Ectodermal cell (in vitro differentiated cells): ENCODE data around the gene C19orf47.

ENCODE experiments used
- H3K27ac ChIP-seq: 2 replicates; pipeline ENCODE4 v1.7.0; 2013; ENCODE audit warnings: mild to moderate bottlenecking, low read depth, low read length; ENCODE audit not compliant: insufficient read depth, poor library complexity, severe bottlenecking
- H3K27me3 ChIP-seq: 2 replicates; pipeline ENCODE4 v1.7.0; 2013; ENCODE audit warnings: mild to moderate bottlenecking, low read length; ENCODE audit not compliant: insufficient read depth, control insufficient read depth, poor library complexity, severe bottlenecking
- H3K36me3 ChIP-seq: one replicate; pipeline ENCODE4 v1.7.0; 2013; ENCODE audit warnings: low read length; ENCODE audit not compliant: control insufficient read depth, insufficient read depth
- H3K4me1 ChIP-seq: one replicate; pipeline ENCODE4 v1.7.0; 2013; ENCODE audit warnings: low read length; ENCODE audit not compliant: control insufficient read depth, insufficient read depth
- H3K4me3 ChIP-seq: 2 replicates; pipeline ENCODE4 v1.7.0; 2013; ENCODE audit warnings: low read depth, low read length, control low read depth; ENCODE audit not compliant: insufficient read depth
- H3K9me3 ChIP-seq: 2 replicates; pipeline ENCODE4 v1.7.0; 2013; ENCODE audit warnings: mild to moderate bottlenecking, low read length, moderate library complexity; ENCODE audit not compliant: control insufficient read depth
- WGBS, 2 experiments: methylation state at CpG; one replicate each; pipeline ENCODE4 v1.1.7; 2013; ENCODE audit warnings: missing lambda C conversion rate in 2 of 2; 5-methylcytosine and 5-hydroxymethylcytosine counted together

C19orf47 gene

DNA sequence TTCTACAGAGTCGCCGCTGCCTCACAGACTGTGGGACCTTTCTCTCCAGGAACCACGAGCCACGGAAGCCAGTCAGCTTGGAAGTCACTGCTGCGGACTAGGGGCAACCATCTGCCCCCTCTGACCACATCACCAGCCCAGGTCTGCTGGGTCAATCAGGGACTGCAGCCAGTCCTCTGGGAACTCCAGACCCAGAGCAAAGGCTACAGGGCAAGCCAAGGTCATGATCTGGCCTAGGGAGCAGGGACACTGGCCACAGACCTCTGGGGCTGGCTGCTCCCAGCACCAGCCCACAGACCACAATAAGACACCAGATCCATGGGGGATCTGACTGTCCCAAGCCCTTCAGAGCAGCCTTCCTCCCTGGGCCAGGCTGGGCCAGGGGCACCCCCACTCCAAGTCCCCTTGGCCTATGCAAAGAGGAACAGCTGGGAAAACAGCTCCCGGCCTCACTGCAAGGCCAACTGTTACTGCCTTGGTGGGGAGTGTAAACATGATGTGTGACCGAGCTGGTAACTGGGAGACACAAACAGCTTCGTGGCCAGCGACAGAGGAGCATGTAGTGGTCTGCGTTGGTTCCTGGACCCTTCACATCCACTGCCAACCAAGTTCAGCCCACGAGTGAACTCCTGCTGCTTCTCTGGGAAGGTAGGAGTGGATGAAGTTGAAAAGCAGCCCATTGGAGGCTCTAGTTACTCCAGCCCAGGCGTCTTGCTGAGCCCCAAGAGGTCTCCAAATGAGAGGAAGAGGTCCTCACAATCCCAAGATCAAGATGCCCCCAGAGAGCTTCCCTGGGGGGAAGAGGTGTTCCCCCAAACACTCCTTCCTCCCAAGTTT, 64.6 kb downstream of the C19orf47 start:
- Histone ChIP-seq H3K4me3 (peak overlapping the region; percentile 78), H3K27me3 (no peaks in the 10 kb centered on the region), H3K9me3 (no peaks in the 10 kb centered on the region), H3K27ac (no peak overlapping the region), H3K36me3 (no peaks in the 10 kb centered on the region), H3K4me1 (peaks cover 13% of the 10 kb centered on the region)
- 81 to 84% methylated on average over 12 of the region's 12 CpGs for WGBS, 2 experiments

DNA sequence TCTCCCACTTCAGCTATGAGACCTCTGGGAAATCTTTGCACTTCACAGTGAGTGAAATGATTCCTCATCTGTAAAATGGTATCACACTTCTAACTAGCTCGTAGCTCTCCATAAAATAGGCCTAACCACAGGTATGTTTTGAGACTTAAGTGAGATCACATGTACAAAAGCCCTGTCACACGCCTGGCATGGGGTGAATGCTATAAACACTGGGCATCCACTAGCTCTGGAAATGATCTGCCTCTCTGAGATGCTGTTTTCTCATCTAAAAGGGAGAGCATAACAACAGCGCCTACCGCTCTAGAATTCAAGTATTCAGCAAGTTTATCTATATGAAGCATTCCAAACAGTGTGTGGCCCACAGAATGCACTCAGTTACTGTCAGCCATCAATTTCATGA, 65.3 kb downstream of the C19orf47 start:
- Histone ChIP-seq H3K27me3 (no peaks in the 10 kb centered on the region), H3K4me1 (peaks cover 13% of the 10 kb centered on the region), H3K36me3 (no peaks in the 10 kb centered on the region), H3K4me3 (no peak overlapping the region), H3K27ac (no peak overlapping the region), H3K9me3 (no peaks in the 10 kb centered on the region)
- WGBS, 2 experiments: 92 to 96% methylated on average over 4 of the region's 4 CpGs

DNA sequence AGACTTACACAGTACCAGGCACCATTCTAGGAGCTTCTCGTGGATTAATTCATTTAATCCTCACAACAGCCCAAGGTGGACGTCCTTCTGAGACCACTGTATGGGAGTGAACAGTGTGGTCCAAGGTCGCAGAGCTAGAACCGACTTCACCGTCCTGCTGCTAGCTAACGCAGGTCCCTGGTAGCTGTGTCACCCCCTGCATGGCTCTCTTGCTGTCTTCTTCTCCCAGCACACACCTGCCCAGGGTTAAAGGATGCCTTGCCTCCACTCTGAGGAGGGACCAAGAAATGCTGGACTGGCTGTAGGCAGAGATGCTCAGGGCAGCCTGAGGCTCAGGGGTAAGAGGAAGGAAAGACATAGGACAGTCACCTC, 66.0 kb downstream of the C19orf47 start:
- Histone ChIP-seq H3K27ac (no peak overlapping the region), H3K4me3 (no peak overlapping the region), H3K9me3 (no peaks in the 10 kb centered on the region), H3K4me1 (peaks cover 13% of the 10 kb centered on the region), H3K27me3 (no peaks in the 10 kb centered on the region), H3K36me3 (no peaks in the 10 kb centered on the region)
- 96 to 97% methylated on average over 6 of the region's 6 CpGs for WGBS, 2 experiments

DNA sequence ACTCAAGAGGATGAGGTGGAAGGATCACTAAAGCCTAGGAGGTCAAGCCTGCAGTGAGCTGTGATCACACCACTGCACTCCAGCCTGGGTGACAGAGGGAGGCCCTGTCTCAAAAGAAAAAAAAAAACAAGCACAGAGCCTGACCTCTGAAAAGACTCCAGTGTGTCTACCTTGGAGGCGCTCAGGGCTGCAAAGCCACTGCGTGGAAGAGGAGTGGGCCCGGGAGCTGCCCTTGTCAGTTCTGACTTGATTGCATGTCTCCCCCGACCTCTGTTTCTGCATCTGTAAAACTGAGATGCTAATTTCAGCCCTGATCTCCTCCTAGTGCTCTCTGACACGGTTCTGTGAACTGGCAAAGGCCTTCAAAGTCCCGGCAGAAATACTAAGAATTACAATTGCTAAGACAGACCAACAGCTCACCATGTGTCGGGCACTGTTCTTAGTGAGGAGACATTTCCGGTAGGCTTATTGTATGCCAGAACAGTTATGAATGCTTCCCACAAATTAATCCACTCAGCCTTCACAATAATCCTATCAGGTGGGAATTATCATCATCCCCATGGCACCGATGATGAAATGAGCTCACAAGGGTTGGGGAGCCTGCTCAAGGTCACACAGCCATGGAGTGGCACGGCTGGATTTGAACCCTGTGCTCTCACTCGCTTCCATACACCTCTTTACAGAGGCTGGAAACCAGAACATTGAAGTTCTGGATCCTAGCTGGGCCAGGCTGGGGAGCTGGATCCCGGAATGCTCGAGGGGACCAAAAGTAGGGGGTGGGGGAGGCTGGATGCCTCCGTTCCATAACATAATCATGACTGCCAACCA, 66.6 kb downstream of the C19orf47 start:
- no peak overlapping the region for H3K27ac ChIP-seq
- no peaks in the 10 kb centered on the region for H3K9me3 ChIP-seq
- H3K36me3 ChIP-seq: no peaks in the 10 kb centered on the region
- H3K27me3 ChIP-seq: no peaks in the 10 kb centered on the region
- no peak overlapping the region for H3K4me3 ChIP-seq
- peaks cover 13% of the 10 kb centered on the region for H3K4me1 ChIP-seq
- WGBS, 2 experiments: 90% methylated on average over 14 of the region's 14 CpGs

- no peaks in the 10 kb centered on the region for H3K9me3 ChIP-seq
- no peak overlapping the region for H3K4me3 ChIP-seq
- no peaks in the 10 kb centered on the region for H3K27me3 ChIP-seq
- peaks cover 7% of the 10 kb centered on the region for H3K4me1 ChIP-seq
- H3K27ac ChIP-seq: no peak overlapping the region
- no peaks in the 10 kb centered on the region for H3K36me3 ChIP-seq
- 85 to 86% methylated on average over 10 of the region's 10 CpGs for WGBS, 2 experiments
These were observed 67.5 kb downstream of the C19orf47 start for GRCh38 chr19:40280608-40281221.

GRCh38 chr19:40279761-40280607, 68.2 kb downstream of the C19orf47 start:
- Histone ChIP-seq H3K27ac (no peak overlapping the region), H3K27me3 (no peaks in the 10 kb centered on the region), H3K9me3 (no peaks in the 10 kb centered on the region), H3K36me3 (no peaks in the 10 kb centered on the region), H3K4me1 (peaks cover 10% of the 10 kb centered on the region), H3K4me3 (no peak overlapping the region)
- 92 to 93% methylated on average over 17 of the region's 17 CpGs for WGBS, 2 experiments

DNA sequence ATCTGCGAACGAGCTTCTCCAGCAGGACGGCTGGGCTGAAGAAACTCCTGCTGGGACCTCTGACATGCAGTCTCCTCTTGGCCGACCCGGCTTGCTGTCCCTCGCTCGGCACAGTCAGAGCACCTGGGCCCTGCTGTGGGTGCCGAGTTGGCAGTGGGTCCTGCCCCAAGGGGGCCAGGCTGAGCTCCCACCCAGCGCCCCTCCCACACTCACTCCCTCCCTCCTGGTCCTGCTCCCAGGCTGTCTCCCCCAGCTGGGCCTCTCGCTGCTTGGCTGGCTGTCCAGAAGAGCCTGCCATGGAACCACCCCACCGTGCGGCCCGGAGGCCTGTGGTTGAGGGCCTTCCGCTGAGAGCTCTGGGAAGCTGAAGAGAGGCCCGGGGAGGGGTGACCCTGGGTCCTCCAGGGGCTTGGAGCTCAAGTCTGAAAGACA, 69.1 kb downstream of the C19orf47 start:
- H3K36me3 ChIP-seq: no peaks in the 10 kb centered on the region
- H3K27me3 ChIP-seq: no peaks in the 10 kb centered on the region
- H3K4me3 ChIP-seq: no peak overlapping the region
- H3K4me1 ChIP-seq: peaks cover 14% of the 10 kb centered on the region
- 88 to 89% methylated on average over 15 of the region's 15 CpGs for WGBS, 2 experiments
- H3K27ac ChIP-seq: no peak overlapping the region
- H3K9me3 ChIP-seq: no peaks in the 10 kb centered on the region

DNA sequence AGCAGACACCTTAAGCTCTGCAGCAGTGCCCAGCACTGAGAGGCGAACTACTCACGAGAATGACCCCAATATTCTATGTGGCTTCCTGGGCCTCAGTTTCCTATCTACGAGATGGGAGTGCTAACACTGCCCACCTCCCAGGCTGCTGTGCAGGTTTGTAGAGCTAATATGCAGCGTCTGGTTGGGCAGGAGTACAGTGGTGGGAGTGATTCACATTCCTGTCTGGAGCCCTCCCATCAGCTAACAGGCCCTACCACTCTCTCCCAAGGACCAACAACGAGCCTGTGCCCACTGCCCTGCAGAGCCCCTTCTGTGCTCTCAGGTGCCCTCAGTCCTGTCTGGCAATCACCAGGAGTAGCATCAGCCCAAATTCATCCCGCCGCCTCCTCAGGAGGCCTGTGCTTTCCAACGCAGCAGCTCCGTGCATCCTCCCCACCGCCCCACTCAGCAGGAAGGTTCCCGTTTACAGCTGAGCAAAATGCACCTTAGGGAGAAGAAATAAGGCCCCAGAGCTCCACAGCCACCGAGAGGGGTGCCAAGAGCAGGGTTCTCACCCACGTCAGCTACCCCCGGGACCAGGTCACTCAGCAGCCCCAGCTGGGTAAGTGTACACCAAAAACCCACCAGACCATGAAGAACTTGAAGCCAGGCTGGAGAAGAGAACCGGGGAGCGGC, 69.7 kb downstream of the C19orf47 start:
- Histone ChIP-seq H3K4me1 (peaks cover 14% of the 10 kb centered on the region), H3K27ac (no peak overlapping the region), H3K4me3 (no peak overlapping the region), H3K9me3 (no peaks in the 10 kb centered on the region), H3K27me3 (no peaks in the 10 kb centered on the region), H3K36me3 (no peaks in the 10 kb centered on the region)
- WGBS, 2 experiments: 91 to 92% methylated on average over 16 of the region's 16 CpGs

GRCh38 chr19:40277356-40278059, 70.7 kb downstream of the C19orf47 start:
- Histone ChIP-seq H3K27me3 (no peaks in the 10 kb centered on the region), H3K27ac (no peak overlapping the region), H3K36me3 (no peaks in the 10 kb centered on the region), H3K4me1 (peaks cover 14% of the 10 kb centered on the region), H3K4me3 (no peak overlapping the region), H3K9me3 (no peaks in the 10 kb centered on the region)
- WGBS, 2 experiments: 95 to 96% methylated on average over 10 of the region's 10 CpGs
